Midbrain (tissue), 1 donor: Measurements from ENCODE around the gene SPTB.
A peak's percentile ranks its signal among the peaks of the same experiment; 100 is the strongest.

ENCODE experiments used
- DNase-seq: peaks from one replicate; lab custom pipeline; 2025; lab: John Stamatoyannopoulos, UW

Gene SPTB

DNA sequence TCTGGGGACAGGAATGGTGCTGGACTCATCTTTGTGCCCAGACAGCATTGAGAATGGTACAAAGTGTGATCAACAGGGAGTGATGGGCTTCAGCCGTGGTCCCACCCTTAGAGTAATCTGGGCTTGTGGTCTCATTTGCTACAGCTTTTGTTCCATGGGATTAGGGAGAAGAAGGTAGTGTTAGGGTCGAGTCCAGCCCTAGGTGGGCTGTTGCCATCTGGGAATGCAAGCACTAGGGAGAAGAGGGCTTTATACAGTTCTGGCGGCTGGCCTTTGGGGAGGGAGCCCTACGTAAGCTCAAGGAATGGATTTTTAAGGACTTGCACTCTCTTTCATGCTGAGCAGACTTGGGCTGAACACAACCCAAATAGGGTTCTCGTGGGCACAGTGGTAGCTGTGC is 170.6 kb downstream of the SPTB start:
- peak; percentile 35 for DNase-seq

- DNase-seq: peak; percentile 62
Observed at GRCh38 chr14:64708148-64709004, 171.3 kb downstream of the SPTB start.

DNA sequence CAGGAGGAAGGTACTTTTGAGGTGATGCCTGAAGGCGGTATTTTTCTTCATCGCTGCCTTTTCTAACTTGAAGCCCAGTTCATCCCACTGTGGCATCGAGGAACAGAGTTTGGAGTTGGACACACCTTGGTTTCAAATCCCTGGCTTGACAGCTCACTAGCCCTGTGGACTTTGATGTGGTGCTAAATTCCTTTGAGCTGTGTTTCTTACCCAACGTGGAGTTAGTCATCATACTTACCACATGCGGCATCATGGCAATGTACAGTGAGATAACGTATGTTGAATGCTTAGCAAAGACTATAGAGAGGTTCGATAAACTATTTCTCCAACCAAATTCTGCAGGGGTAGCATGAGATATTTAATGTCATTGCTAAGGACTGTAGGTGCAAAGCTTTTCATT is 172.0 kb downstream of the SPTB start:
- no peak for DNase-seq

DNA sequence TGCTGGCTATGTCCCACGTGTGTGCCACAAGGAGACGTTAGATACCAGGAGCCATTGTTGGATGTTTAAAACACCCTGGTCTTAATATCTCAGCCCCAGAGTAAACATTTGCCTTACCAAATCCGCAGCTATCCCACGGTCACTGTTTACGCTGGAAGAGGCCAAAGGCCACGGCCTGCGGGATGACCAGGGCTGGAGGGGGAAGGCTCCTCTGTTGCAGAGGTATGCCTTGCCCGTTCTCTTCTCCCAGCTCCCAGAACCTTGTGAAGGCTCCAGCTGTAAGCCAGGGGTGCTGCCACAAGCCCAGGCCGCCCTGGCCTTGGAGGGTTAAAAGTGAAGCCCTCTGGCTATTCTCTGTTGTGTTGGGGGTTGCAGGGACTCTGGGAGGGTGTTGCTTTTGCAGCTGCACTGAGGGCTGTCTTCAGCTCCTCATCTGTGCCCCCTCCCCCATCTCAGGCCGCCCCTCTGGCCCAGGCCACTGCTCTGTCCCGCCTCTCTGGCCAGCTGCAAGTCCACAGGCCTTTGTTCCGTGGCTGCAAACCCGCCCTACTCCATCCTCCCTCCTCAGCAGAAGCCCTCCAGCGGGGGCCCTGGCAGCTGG is 173.0 kb downstream of the SPTB start:
- DNase-seq: peak; percentile 86

GRCh38 chr14:64706119-64706592 is 173.6 kb downstream of the SPTB start:
- DNase-seq: peak; percentile 48

DNA sequence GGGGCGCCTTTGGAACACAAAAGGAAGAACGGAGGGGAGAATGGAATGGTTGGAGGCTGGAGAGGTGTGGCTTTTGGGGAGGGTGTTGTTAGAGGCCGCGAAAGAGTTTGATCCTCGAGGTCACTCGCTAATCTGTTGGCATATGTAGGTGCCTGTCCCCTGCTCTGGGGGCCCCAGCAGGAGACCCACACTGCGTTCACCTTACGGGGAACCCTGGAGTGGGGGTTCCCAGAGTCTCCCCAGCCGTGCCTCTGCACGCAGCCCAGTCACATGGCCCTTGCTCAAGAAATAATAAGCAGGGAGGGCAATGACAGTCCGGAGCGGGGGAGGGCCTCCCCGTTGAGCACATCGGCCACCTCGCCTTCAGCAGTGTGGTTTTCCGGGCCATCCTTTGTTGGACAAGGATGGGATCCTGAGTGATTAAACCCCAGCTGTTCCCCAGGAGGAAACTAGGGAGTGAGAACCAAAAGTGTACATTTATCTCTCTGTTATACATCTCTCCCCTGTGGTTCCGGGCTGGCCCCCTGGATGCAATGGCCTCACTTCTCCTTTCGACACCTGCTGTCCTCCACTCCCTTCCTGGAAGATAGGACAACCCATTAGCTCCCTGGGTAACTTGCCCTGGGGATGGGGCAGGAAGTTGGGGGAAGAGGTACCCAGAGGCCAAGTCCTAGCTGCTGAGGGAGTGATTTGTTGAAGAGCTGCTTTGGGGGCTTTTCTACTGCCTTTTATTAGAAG is 174.2 kb downstream of the SPTB start:
- DNase-seq: peak; percentile 54

DNA sequence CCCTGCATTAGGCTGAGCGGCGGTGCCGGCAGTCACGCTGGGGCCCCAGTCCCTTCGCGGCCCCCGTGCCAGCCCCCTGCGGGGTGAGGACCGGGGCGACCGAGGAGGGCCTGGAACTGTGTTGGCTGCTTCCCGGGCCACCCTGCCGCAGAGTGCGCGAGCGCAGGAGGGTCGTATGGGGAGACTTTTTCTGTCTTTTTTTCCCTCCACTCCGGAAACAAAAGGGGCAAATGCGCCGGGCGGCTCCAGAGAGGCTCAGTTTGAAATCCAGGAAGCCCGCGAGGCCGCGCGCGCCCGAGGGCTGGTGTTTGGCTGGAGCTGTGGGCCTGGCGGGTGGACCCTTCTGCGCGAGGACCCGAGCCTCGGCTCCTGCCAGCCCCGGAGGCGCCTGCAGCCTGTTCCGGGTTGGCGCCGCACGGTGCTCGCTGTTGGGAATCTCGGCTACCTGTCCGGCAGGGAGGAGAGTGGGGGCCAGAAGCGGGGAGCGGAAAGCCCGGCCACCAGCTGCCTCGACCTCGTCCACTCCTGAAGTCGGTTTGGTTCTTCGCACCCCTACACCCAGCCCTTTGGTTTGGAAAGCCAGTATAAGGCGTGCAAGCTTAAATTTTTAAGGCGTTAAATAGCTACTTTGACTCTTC is 174.8 kb downstream of the SPTB start:
- DNase-seq: peak; percentile 52

- DNase-seq: peak; percentile 80
Observed at GRCh38 chr14:64704143-64704742, 175.5 kb downstream of the SPTB start, which contains the start of gene PLEKHG3. TSS of gene PLEKHG3 (plus strand) at chr14:64704424. CDS start at chr14:64727632, 23,208 bp downstream.

- no peak for DNase-seq
Observed at GRCh38 chr14:64703395-64704142, 176.1 kb downstream of the SPTB start.

DNA sequence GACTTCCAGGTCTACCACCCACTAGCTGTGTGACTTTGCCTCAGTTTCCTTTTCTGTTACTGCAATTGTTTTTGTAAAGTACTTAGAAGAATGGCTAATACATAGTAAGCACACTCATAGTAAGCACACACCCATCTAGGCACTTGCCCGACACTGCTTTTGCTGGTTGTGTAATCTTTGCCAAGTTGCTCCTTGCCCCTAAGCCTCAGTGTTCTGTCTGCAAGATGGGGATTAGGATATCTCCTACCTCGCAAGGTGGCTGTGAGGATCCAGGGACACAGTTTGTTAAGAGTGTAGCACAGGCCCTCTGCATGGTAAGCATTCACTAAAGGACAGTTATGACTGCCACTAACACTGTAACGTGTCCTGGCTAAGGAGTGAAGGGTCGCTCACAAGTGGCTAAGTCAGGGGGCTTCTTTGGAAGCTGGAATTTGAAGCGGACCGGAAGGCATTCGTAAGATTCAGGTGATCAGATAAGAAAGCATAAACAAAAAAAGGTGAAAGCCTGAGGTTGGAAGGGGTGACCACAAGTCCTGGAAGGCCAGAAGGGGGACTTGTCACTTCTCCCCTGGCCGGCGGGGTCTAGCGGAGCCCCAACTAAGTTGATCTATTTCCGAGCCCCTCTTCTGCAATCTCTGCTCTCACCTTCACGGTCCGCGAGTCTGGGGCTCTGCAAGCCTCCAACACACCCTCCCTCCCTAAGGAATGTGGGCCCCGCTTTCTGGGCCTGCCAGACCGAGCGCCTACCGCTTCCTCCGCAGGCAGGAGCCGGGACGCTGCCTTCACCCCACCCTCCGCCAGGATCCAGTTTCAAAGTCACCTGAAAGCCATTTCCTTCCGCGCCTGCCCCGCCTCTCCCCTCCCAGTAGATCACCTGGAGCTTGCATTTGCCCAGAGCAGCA is 177.0 kb downstream of the SPTB start:
- DNase-seq: no peak

GRCh38 chr14:64701660-64702059 is 178.0 kb downstream of the SPTB start:
- peak; percentile 46 for DNase-seq

DNA sequence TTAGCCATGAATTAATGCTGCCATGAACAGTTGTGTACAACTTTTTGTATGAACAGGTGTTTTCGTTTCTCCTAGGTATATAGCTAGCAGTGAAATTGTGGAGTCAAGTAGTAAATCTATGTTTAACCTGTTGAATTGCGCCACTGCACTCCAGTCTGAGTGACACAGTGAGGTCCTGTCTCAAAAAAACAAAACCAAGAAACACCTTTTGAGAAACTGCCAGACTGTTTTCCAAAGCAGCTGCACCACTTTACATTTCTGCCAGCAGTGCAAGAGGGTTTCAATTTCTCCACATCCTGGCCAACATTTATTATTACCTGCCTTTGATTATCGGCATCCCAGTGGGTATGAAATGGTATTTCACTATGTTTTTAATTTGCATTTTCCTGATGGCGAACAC is 178.8 kb downstream of the SPTB start:
- no peak for DNase-seq

GRCh38 chr14:64700290-64700689 is 179.4 kb downstream of the SPTB start:
- no peak for DNase-seq

- DNase-seq: peak; percentile 51
Observed at GRCh38 chr14:64698903-64699302, 180.8 kb downstream of the SPTB start.

- DNase-seq: peak; percentile 17
Observed at GRCh38 chr14:64696355-64696857, 183.3 kb downstream of the SPTB start.
